Limb (tissue), 2 donors: Measurements from ENCODE around the gene ZNF345.

Experiments
- DNase-seq, 2 donors: peaks; one replicate each; pipeline ENCODE4 v3.0.0-alpha.2; 2016; ENCODE audit errors: extremely low spot score in 2 of 2

ZNF345 gene

GRCh38 chr19:36850559-36851442 lies at the start of gene ZNF345:
Gene ZNF345, plus strand, starts transcription at chr19:36850876. Its CDS starts 25,955 bp downstream, at chr19:36876831.
- DNase-seq = peak; percentile 92 to 96

- DNase-seq = no peak
Observed at GRCh38 chr19:36805364-36805763, 45.3 kb upstream of the ZNF345 start.

- DNase-seq = no peak
Observed at GRCh38 chr19:36807029-36807428, 43.6 kb upstream of the ZNF345 start.

- no peak for DNase-seq
Observed at GRCh38 chr19:36819130-36819630, 31.5 kb upstream of the ZNF345 start.

GRCh38 chr19:36821758-36822157 lies 28.9 kb upstream of the ZNF345 start:
- DNase-seq = no peak

- no peak for DNase-seq
Observed at GRCh38 chr19:36833430-36833829, 17.2 kb upstream of the ZNF345 start.

GRCh38 chr19:36837176-36837905 lies 13.3 kb upstream of the ZNF345 start:
- no peak for DNase-seq

GRCh38 chr19:36837906-36838783 lies 12.5 kb upstream of the ZNF345 start, which contains the start of gene ZNF790:
Gene ZNF790, minus strand, starts transcription at chr19:36838387. Its CDS starts 12,768 bp downstream, at chr19:36825619.
- DNase-seq = peak; percentile 92 to 93

- no peak for DNase-seq
Observed at GRCh38 chr19:36838784-36839324, 11.8 kb upstream of the ZNF345 start.

- DNase-seq = no peak
Observed at GRCh38 chr19:36847968-36848367, 2.7 kb upstream of the ZNF345 start.

- peak; percentile 88 to 90 for DNase-seq
Observed at GRCh38 chr19:36849701-36850558, 746 bp upstream of the ZNF345 start.

- DNase-seq = no peak
Observed at GRCh38 chr19:36851898-36852297, 1.2 kb downstream of the ZNF345 start.

GRCh38 chr19:36876993-36877938 lies 26.6 kb downstream of the ZNF345 start:
- no peak for DNase-seq

GRCh38 chr19:36891768-36892357 lies 41.2 kb downstream of the ZNF345 start:
- DNase-seq = no peak

GRCh38 chr19:36894849-36895383 lies 44.2 kb downstream of the ZNF345 start:
- DNase-seq = no peak

GRCh38 chr19:36898422-36898821 lies 47.7 kb downstream of the ZNF345 start:
- DNase-seq = no peak

- DNase-seq = peak; percentile 90 to 94
Observed at GRCh38 chr19:36915992-36916830, 65.5 kb downstream of the ZNF345 start, which contains the start of the genes ZNF568 and ZNF829. Gene ZNF568, plus strand, starts transcription at chr19:36916332. Its CDS starts 6,439 bp downstream, at chr19:36922771. Gene ZNF829, minus strand, starts transcription at chr19:36916291. Its CDS starts 1,124 bp downstream, at chr19:36915167.
